Measurements from ENCODE around the gene MOSPD3.

The MOSPD3 gene

DNA sequence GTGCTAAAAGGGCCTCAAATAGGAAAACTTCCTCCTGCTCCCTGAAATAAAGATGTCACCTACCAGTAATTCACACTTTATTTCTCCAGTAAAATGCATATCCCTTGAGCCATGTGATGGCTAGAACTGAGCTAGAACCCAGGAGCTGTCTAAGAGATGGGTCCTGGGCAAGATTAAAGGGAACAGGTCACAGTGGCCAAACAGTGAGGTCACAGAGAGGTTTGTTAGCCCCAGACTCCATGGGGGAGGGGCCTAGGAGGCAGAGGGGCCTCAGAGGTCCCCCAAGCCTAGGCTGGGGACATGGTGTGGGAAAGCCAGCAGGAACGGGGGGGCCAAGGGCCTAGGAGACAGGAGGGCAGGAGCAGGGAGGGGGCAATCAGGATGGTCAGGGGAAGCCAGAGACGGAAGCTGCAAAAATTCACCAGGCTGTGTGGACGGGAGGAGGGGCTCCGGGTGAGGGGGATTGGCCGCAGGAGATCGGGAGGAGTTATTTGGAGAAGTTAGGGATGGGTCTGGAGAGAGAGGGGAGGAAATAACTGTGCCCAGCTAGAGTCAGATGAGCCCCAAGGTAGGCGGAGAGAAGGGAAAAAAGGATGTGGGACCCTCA lies 22.9 kb upstream of the MOSPD3 start:
- POLR2A ChIA-PET: no interaction called here
- H3K4me3 ChIP-seq (ENCODE audit: low read depth, low read length): no peak overlapping the region
- no peak for DNase-seq (ENCODE audit: low read depth, low spot score)
- TF ChIP-seq, protein P1, sequence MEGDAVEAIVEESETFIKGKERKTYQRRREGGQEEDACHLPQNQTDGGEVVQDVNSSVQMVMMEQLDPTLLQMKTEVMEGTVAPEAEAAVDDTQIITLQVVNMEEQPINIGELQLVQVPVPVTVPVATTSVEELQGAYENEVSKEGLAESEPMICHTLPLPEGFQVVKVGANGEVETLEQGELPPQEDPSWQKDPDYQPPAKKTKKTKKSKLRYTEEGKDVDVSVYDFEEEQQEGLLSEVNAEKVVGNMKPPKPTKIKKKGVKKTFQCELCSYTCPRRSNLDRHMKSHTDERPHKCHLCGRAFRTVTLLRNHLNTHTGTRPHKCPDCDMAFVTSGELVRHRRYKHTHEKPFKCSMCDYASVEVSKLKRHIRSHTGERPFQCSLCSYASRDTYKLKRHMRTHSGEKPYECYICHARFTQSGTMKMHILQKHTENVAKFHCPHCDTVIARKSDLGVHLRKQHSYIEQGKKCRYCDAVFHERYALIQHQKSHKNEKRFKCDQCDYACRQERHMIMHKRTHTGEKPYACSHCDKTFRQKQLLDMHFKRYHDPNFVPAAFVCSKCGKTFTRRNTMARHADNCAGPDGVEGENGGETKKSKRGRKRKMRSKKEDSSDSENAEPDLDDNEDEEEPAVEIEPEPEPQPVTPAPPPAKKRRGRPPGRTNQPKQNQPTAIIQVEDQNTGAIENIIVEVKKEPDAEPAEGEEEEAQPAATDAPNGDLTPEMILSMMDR (IDR thresholded peaks at IDR 0.05; ENCODE audit: insufficient read depth, low read length, missing control alignments): no peak
- CTCF ChIA-PET: interaction anchor here (0.9 to 13.2 kb wide), 13 partner anchors 13 to 262 kb away, joined by 3 to 138 read pairs (median 4); partner anchors contain the start of genes PCOLCE and POP7

DNA sequence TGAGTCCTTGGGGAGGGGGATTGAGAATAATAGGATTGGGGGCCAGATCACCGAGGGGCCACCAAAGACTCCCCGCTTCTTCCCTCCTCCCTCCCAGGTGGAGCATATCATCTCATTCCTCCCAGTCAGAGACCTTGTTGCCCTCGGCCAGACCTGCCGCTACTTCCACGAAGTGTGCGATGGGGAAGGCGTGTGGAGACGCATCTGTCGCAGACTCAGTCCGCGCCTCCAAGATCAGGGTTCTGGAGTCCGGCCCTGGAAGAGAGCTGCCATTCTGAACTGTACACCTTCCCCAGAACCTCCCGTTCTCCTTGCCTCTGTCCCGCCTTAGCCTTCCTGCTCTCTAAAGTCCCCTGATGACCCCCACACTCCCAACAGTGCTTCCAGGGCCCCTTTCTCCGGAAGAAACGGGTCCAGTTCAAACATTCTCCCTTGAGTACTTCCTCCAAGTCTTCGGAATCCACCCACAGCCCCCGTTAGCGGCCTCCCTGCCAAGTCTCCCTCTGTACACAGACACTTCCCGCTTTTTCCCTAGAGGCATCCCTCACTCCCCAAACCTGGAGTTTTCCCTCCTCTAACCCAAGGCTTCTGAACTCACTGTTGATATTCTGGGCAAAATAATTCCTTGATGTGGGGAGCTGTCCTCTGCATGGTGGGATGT lies 22.1 kb upstream of the MOSPD3 start:
- no peak for DNase-seq (ENCODE audit: low read depth, low spot score)
- TF ChIP-seq, protein P1 (IDR thresholded peaks at IDR 0.05; ENCODE audit: insufficient read depth, low read length, missing control alignments): no peak
- H3K4me3 ChIP-seq (ENCODE audit: low read depth, low read length): no peak overlapping the region
- CTCF ChIA-PET: interaction anchor here (1.4 to 13.2 kb wide), 8 partner anchors 11 to 261 kb away, joined by 3 to 138 read pairs (median 5); partner anchors contain the start of gene PCOLCE
- POLR2A ChIA-PET: no interaction called here

DNA sequence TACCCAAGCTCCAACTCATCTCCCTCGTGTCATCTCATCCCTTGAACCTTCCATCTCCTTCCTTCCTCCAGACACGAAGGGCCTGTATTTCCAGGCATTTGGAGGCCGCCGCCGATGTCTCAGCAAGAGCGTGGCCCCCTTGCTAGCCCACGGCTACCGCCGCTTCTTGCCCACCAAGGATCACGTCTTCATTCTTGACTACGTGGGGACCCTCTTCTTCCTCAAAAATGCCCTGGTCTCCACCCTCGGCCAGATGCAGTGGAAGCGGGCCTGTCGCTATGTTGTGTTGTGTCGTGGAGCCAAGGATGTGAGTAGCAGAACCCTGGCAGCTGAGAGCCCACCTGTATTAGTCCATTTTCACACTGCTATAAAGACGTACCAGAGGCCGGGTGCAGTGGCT lies 20.7 kb upstream of the MOSPD3 start:
- no peak for DNase-seq (ENCODE audit: low read depth, low spot score)
- TF ChIP-seq, protein P1 (IDR thresholded peaks at IDR 0.05; ENCODE audit: insufficient read depth, low read length, missing control alignments): no peak
- CTCF ChIA-PET: interaction anchor here (0.5 to 13.2 kb wide), 5 partner anchors 10 to 691 kb away, joined by 3 to 138 read pairs (median 5); partner anchors contain the start of gene PCOLCE
- no peak overlapping the region for H3K4me3 ChIP-seq (ENCODE audit: low read depth, low read length)
- POLR2A ChIA-PET: no interaction called here

GRCh38 chr7:100595188-100595587 lies 17.2 kb upstream of the MOSPD3 start:
- CTCF ChIA-PET: interaction anchor here (3.5 kb wide), 1 partner anchor 9 kb away, joined by 16 read pairs; the partner anchor contains the start of genes FBXO24 and LRCH4
- POLR2A ChIA-PET: interaction anchor here (1.2 kb wide), 1 partner anchor 9 kb away, joined by 8 read pairs; the partner anchor contains the start of genes FBXO24 and LRCH4
- TF ChIP-seq, protein P1 (IDR thresholded peaks at IDR 0.05; ENCODE audit: insufficient read depth, low read length, missing control alignments): no peak
- H3K4me3 ChIP-seq (ENCODE audit: low read depth, low read length): no peak overlapping the region
- DNase-seq (ENCODE audit: low read depth, low spot score): no peak

DNA sequence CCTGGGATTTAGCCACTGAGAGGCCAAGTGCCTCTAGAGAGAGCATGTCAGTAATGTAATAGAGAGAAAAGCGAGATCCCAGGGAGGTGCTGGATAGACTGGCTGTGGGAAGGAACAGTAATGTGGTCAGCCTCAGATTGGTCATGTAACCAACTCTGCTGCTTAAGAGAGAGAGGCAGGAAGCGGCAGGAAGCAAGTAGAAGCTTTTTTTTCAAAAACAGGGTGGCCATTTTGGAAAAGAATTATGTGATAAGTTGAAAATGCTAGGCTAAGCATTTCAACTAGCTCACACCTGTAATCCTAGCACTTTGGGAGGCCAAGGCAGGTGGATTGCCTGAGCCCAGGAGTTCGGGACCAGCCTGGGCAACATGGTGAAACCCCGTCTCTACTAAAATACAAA lies 13.9 kb upstream of the MOSPD3 start:
- DNase-seq (ENCODE audit: low read depth, low spot score): no peak
- CTCF ChIA-PET: interaction anchor here (0.8 to 1.7 kb wide), 3 partner anchors 10 to 116 kb away, joined by 3 to 6 read pairs (median 4); partner anchors contain the start of gene FBXO24
- POLR2A ChIA-PET: interaction anchor here (1.8 kb wide), 1 partner anchor 12 kb away, joined by 5 read pairs; the partner anchor contains the start of gene FBXO24
- H3K4me3 ChIP-seq (ENCODE audit: low read depth, low read length): no peak overlapping the region
- TF ChIP-seq, protein P1 (IDR thresholded peaks at IDR 0.05; ENCODE audit: insufficient read depth, low read length, missing control alignments): no peak

Data from AG04449 (cell line).